GM19035 (cell line): ENCODE measurements around the gene ARMS2.

Experiments used
- ATAC-seq: cut with Tn5 transposase; IDR thresholded peaks from one replicate; pipeline ENCODE4 v1.9.1; 2021; ENCODE audit not compliant: unreplicated experiment

Gene ARMS2

GRCh38 chr10:122469848-122470247, 15.4 kb downstream of the ARMS2 start:
- ATAC-seq = no peak

- ATAC-seq = no peak
These were observed 17.2 kb downstream of the ARMS2 start for GRCh38 chr10:122471531-122472177.

GRCh38 chr10:122473116-122473515, 18.7 kb downstream of the ARMS2 start:
- ATAC-seq = no peak

GRCh38 chr10:122474131-122474818, 19.8 kb downstream of the ARMS2 start:
- ATAC-seq = no peak

- ATAC-seq = no peak
These were observed 20.6 kb downstream of the ARMS2 start for GRCh38 chr10:122475100-122475499.

- no peak for ATAC-seq
These were observed 21.3 kb downstream of the ARMS2 start for GRCh38 chr10:122475591-122476332.

GRCh38 chr10:122476333-122476695, 21.9 kb downstream of the ARMS2 start:
- no peak for ATAC-seq

GRCh38 chr10:122477436-122477835, 23.0 kb downstream of the ARMS2 start:
- no peak for ATAC-seq

- ATAC-seq = no peak
These were observed 24.5 kb downstream of the ARMS2 start for GRCh38 chr10:122478971-122479370.

- no peak for ATAC-seq
These were observed 25.8 kb downstream of the ARMS2 start for GRCh38 chr10:122480146-122480833.

- no peak for ATAC-seq
These were observed 27.0 kb downstream of the ARMS2 start for GRCh38 chr10:122481296-122482056.

- no peak for ATAC-seq
These were observed 30.0 kb downstream of the ARMS2 start for GRCh38 chr10:122484276-122485060.

GRCh38 chr10:122485670-122486069, 31.2 kb downstream of the ARMS2 start:
- no peak for ATAC-seq

- no peak for ATAC-seq
These were observed 32.1 kb downstream of the ARMS2 start for GRCh38 chr10:122486406-122487080.

GRCh38 chr10:122487174-122487765, 32.8 kb downstream of the ARMS2 start:
- no peak for ATAC-seq

- no peak for ATAC-seq
These were observed 35.8 kb downstream of the ARMS2 start for GRCh38 chr10:122490268-122490667.

GRCh38 chr10:122490786-122491680, 36.6 kb downstream of the ARMS2 start:
- ATAC-seq = no peak

GRCh38 chr10:122492006-122492405, 37.6 kb downstream of the ARMS2 start:
- no peak for ATAC-seq
